ENCODE data around the gene RANBP2.

RANBP2 gene

GRCh38 chr2:108824316-108825070 is 105.2 kb downstream of the RANBP2 start:
- TF ChIP-seq CTCF (IDR thresholded peaks at IDR 0.05; ENCODE audit: low read depth, low read length), result no peak
- no peak overlapping the region for H3K4me3 ChIP-seq (ENCODE audit: low read depth, low read length)

- no peak overlapping the region for H3K4me3 ChIP-seq (ENCODE audit: low read depth, low read length)
- TF ChIP-seq CTCF (IDR thresholded peaks at IDR 0.05; ENCODE audit: low read depth, low read length), result no peak
Observed at GRCh38 chr2:108825254-108825653, 106.0 kb downstream of the RANBP2 start.

GRCh38 chr2:108825736-108826135 is 106.5 kb downstream of the RANBP2 start:
- H3K4me3 ChIP-seq (ENCODE audit: low read depth, low read length), result no peak overlapping the region
- TF ChIP-seq CTCF (IDR thresholded peaks at IDR 0.05; ENCODE audit: low read depth, low read length), result no peak

GRCh38 chr2:108829578-108830310 is 110.5 kb downstream of the RANBP2 start:
- no peak for TF ChIP-seq CTCF (IDR thresholded peaks at IDR 0.05; ENCODE audit: low read depth, low read length)

GRCh38 chr2:108833219-108833618 is 113.9 kb downstream of the RANBP2 start:
- H3K4me3 ChIP-seq (ENCODE audit: low read depth, low read length), result no peak overlapping the region
- TF ChIP-seq CTCF (IDR thresholded peaks at IDR 0.05; ENCODE audit: low read depth, low read length), result no peak

More at GRCh38 chr2:108829578-108830310, 110.5 kb downstream of the RANBP2 start:
- H3K4me3 ChIP-seq (ENCODE audit: low read depth, low read length), result no peak overlapping the region

GRCh38 chr2:108834620-108835019 is 115.3 kb downstream of the RANBP2 start:
- TF ChIP-seq CTCF (IDR thresholded peaks at IDR 0.05; ENCODE audit: low read depth, low read length), result no peak
- H3K4me3 ChIP-seq (ENCODE audit: low read depth, low read length), result no peak overlapping the region

GRCh38 chr2:108835040-108835439 is 115.8 kb downstream of the RANBP2 start:
- TF ChIP-seq CTCF (IDR thresholded peaks at IDR 0.05; ENCODE audit: low read depth, low read length), result no peak
- H3K4me3 ChIP-seq (ENCODE audit: low read depth, low read length), result no peak overlapping the region

Data from WI38 (cell line).